GM12878 (cell line): ENCODE measurements around the gene CACNA2D1. TPM values are rescaled to one million over a fixed set of nuclear protein-coding genes. Genes with fewer than 3 reads are reported as not detected.

Experiments
- ATAC-seq: fragments of 200-7000 bp; cut with Tn5 transposase; 3 replicates; pipeline ENCODE4 v1.9.1; 2020; ENCODE audit warnings: mild to moderate bottlenecking, moderate library complexity
- BruUV-seq: library from RNA; stranded (reverse); fragments of 400-500 nt; replicated peaks from 2 replicates; lab custom pipeline; 2021; lab: Mats Ljungman, UMichigan
- CTCF ChIA-PET: fragments of 300-600 bp; sonication (Branson Sonifier 250); formaldehyde crosslinking; extraction: SDS; loops from one replicate; lab custom pipeline; 2021; ENCODE audit warnings: inconsistent platforms; lab: Yijun Ruan, JAX
- POLR2A ChIA-PET: fragments of 350-600 bp; formaldehyde crosslinking; extraction: SDS; loops from one replicate; lab custom pipeline; 2021; ENCODE audit warnings: inconsistent platforms; lab: Charles Lee
- RAD21 ChIA-PET: fragments of 300-600 bp; sonication (Branson Sonifier 250); formaldehyde crosslinking; loops from one replicate; lab custom pipeline; 2023; ENCODE audit warnings: antibody characterized with exemption; ENCODE audit not compliant: unreplicated experiment; lab: Charles Lee
- SMC1A ChIA-PET: fragments of 300-600 bp; sonication (Branson Sonifier 250); formaldehyde crosslinking; loops from one replicate; lab custom pipeline; 2023; ENCODE audit not compliant: unreplicated experiment, uncharacterized antibody; lab: Charles Lee
- DNase-seq: peaks from one replicate; pipeline ENCODE4 v3.0.0-alpha.2; 2011; ENCODE audit warnings: low read depth, low spot score
- FAIRE-seq: peaks from 3 replicates; lab custom pipeline; 2011; peaks lifted over from hg19 to GRCh38; lab: Jason Lieb, UNC
- H2AFZ ChIP-seq: 2 replicates; pipeline ENCODE4 v1.6.0; 2011; ENCODE audit warnings: low read depth, low read length, control low read depth; ENCODE audit not compliant: control insufficient read depth
- H3K27ac ChIP-seq: 2 replicates; pipeline ENCODE4 v1.5.1; 2011; ENCODE audit warnings: control low read depth; ENCODE audit not compliant: control insufficient read depth, insufficient read depth
- H3K27me3 ChIP-seq, 2 experiments: replicated peaks in 1 of 2; 2 replicates each; pipeline versions ENCODE4 v1.6.0 to v1.6.1; 2011; ENCODE audit warnings: low read length in 1 of 2; ENCODE audit not compliant: control insufficient read depth in 2 of 2, insufficient read depth in 2 of 2
- H3K36me3 ChIP-seq, 2 experiments: 2 replicates each; pipeline ENCODE4 v1.5.1; 2011; ENCODE audit warnings: low read length in 1 of 2; ENCODE audit not compliant: control insufficient read depth in 2 of 2, insufficient read depth in 2 of 2
- H3K4me1 ChIP-seq: 2 replicates; pipeline ENCODE4 v1.6.1; 2011; ENCODE audit warnings: mild to moderate bottlenecking, low read length, moderate library complexity, mixed read lengths; ENCODE audit not compliant: control insufficient read depth, insufficient read depth
- H3K4me2 ChIP-seq: 2 replicates; pipeline ENCODE4 v1.6.0; 2011; ENCODE audit warnings: control low read depth; ENCODE audit not compliant: control insufficient read depth, insufficient read depth
- H3K4me3 ChIP-seq: fragments of 200-600 bp; sonication (generic); 2 replicates; pipeline ENCODE4 v1.5.1; 2016
- H3K79me2 ChIP-seq: 2 replicates; pipeline ENCODE4 v1.6.0; 2011; ENCODE audit warnings: low read length; ENCODE audit not compliant: control insufficient read depth, insufficient read depth
- H3K9ac ChIP-seq: 2 replicates; pipeline ENCODE4 v1.8.0; 2011; ENCODE audit warnings: low read length, control low read depth, mixed read lengths; ENCODE audit not compliant: control insufficient read depth, insufficient read depth
- H3K9me3 ChIP-seq: replicated peaks from 3 replicates; pipeline ENCODE4 v1.5.1; 2011; ENCODE audit warnings: mild to moderate bottlenecking, low read length; ENCODE audit not compliant: control insufficient read depth, insufficient read depth
- H4K20me1 ChIP-seq: 2 replicates; pipeline ENCODE4 v1.6.0; 2011; ENCODE audit not compliant: control insufficient read depth, insufficient read depth
- EZH2 ChIP-seq: IDR thresholded peaks from 2 replicates; pipeline ENCODE4 v1.6.1; 2012; ENCODE audit warnings: low read depth, mild to moderate bottlenecking, control low read depth, inconsistent platforms, low read length, borderline replicate concordance; ENCODE audit not compliant: control insufficient read depth
- PAX5 ChIP-seq: IDR thresholded peaks from 2 replicates; pipeline ENCODE4 v1.6.1; 2011; ENCODE audit warnings: low read depth, low read length, borderline replicate concordance
- RBBP5 ChIP-seq: fragments of 200-600 bp; sonication (generic); conservative IDR thresholded peaks from 2 replicates; pipeline ENCODE4 v1.6.1; 2016
- RELA ChIP-seq: fragments of 450-650 bp; IDR thresholded peaks from 2 replicates; pipeline ENCODE4 v1.8.0; 2014; ENCODE audit warnings: borderline replicate concordance; ENCODE audit not compliant: partially characterized antibody
- WGBS: methylation state at CpG from one replicate; pipeline ENCODE4 v1.1.6; 2016; ENCODE audit warnings: low lambda C conversion rate; ENCODE audit not compliant: insufficient replicate concordance, insufficient coverage; ENCODE audit errors: missing lambda C conversion rate; 5-methylcytosine and 5-hydroxymethylcytosine counted together
- in situ Hi-C: fragments of 300-500 bp; cut with MboI; formaldehyde crosslinking; loops from 9 replicates; pipeline ENCODE4 v1.14.3; 2018; ENCODE audit warnings: mixed read lengths
- intact Hi-C: fragments of 100-400 bp; cut with micrococcal nuclease; formaldehyde crosslinking; loops from one replicate; pipeline ENCODE4 v1.14.2; 2022; ENCODE audit not compliant: unreplicated experiment
- polyA plus RNA-seq, 11 experiments: library from polyadenylated mRNA; depleted of rRNA in 4 of 11; unstranded in 6 of 11; stranded (reverse) in 5 of 11; fragments of >200 nt; fragmentation: Nextera tagmentation in 4 of 11; fragmentation: Illumina TruSeq in 1 of 11; extraction: Ambion mirVana in 4 of 11; extraction: Trizol in 1 of 11; gene quantifications; 1 replicate in 1 of 11; 2 replicates in 10 of 11; pipeline versions ENCODE4 v1.2.1 to v1.2.3, GENCODE V29; 2011 to 2016; ENCODE audit warnings: inconsistent platforms in 2 of 11, missing spikeins in 2 of 11, low read depth in 1 of 11
- total RNA-seq, 4 experiments: library from RNA; depleted of rRNA in 3 of 4; stranded (reverse); fragments of >200 nt in 3 of 4; fragmentation: Illumina TruSeq in 1 of 4; extraction: Trizol in 1 of 4; gene quantifications; 2 replicates each; pipeline versions ENCODE4 v1.2.1 to v1.2.3, GENCODE V29; 2013 to 2021

The CACNA2D1 gene
- total and polyA plus RNA-seq, 10 of the 15 experiments (the other 5 are each of a cell fraction or from before 2014, with no cell fraction given): 0.14 to 14.8 (median 0.97) TPM

GRCh38 chr7:82477733-82478515, 34.3 kb upstream of the CACNA2D1 start (continued):
- no peak for TF ChIP-seq PAX5
- no peak for TF ChIP-seq RBBP5
- TF ChIP-seq RELA: no peak

GRCh38 chr7:82472966-82473365, 29.4 kb upstream of the CACNA2D1 start:
- in situ Hi-C loops: no loop called here
- SMC1A ChIA-PET: no interaction called here

More at GRCh38 chr7:82472966-82473365, 29.4 kb upstream of the CACNA2D1 start:
- Histone ChIP-seq H3K79me2 (no peaks in the 10 kb centered on the region), H3K9ac (no peak overlapping the region), H3K27ac (no peak overlapping the region), H3K4me3 (no peak overlapping the region), H2AFZ (no peak overlapping the region), H4K20me1 (no peaks in the 10 kb centered on the region), H3K9me3 (no peaks in the 10 kb centered on the region), H3K4me1 (no peaks in the 10 kb centered on the region), H3K27me3 (no peaks in the 10 kb centered on the region), H3K36me3 (no peaks in the 10 kb centered on the region), H3K4me2 (no peak overlapping the region)
- intact Hi-C loops: no loop called here
- RAD21 ChIA-PET: no interaction called here
- no peak for DNase-seq
- CTCF ChIA-PET: no interaction called here
- FAIRE-seq: no peak
- 45% methylated on average over 9 of the region's 9 CpGs for WGBS
- POLR2A ChIA-PET: interaction anchor here (1.0 kb wide), 2 partner anchors 10 to 277 kb away, joined by 3 to 5 read pairs; no protein-coding TSS in a partner anchor
- no TSS peak for BruUV-seq
- TF ChIP-seq EZH2: no peak
- no peak for ATAC-seq
